ENCODE measurements around the gene PRSS16. TPM values are rescaled to one million over a fixed set of nuclear protein-coding genes. Genes with fewer than 3 reads are reported as not detected.

The PRSS16 gene
- total and polyA plus RNA-seq, 9 of the 15 experiments (the other 6 are each of a cell fraction or from before 2014, with no cell fraction given) = 4.5 to 21.3 (median 12.1) TPM

- TF ChIP-seq MEF2A (IDR thresholded peaks at IDR 0.05; ENCODE audit: control insufficient read depth, low read depth, low read length) (no peak), PCBP2 (IDR thresholded peaks at IDR 0.05; ENCODE audit: low read depth, low read length, poor library complexity, severe bottlenecking) (no peak), TAF9B (IDR thresholded peaks at IDR 0.05; ENCODE audit: partially characterized antibody) (peak; percentile 39), TFE3 (CRISPR knock-in tag; IDR thresholded peaks at IDR 0.05) (no peak), HES1 (IDR thresholded peaks at IDR 0.05; ENCODE audit: low read depth) (no peak), SRSF1 (IDR thresholded peaks at IDR 0.05; ENCODE audit: low read depth, low read length) (no peak), MEIS2 (IDR thresholded peaks at IDR 0.05; ENCODE audit: partially characterized antibody) (peak; percentile 85), BRCA1 (IDR thresholded peaks at IDR 0.05) (no peak), BRCA1 (CRISPR knock-in tag; IDR thresholded peaks at IDR 0.05) (no peak), ZNF124 (CRISPR knock-in tag; IDR thresholded peaks at IDR 0.05) (no peak), ZBTB5 (IDR thresholded peaks at IDR 0.05) (no peak), CHD4 (IDR thresholded peaks at IDR 0.05; ENCODE audit: insufficient read depth, insufficient replicate concordance, low read depth, low read length, poor library complexity, severe bottlenecking) (no peak), E2F4 (CRISPR knock-in tag; IDR thresholded peaks at IDR 0.05; ENCODE audit: low read depth) (no peak), MAFG (tag; conservative IDR thresholded peaks at IDR 0.05) (no peak), ZFX (CRISPR knock-in tag; IDR thresholded peaks at IDR 0.05) (no peak; the same call in 1 of the 2 replicates), BRD4 (IDR thresholded peaks at IDR 0.05) (no peak), FOXK2 (conservative IDR thresholded peaks at IDR 0.05 in 1 of 2, IDR thresholded peaks at IDR 0.05 in 1 of 2; ENCODE audit: low read depth in 2 of 2) (peak; percentile 67 to 83; a peak in 3 of 4 replicates), STAT6 (CRISPR knock-in tag; IDR thresholded peaks at IDR 0.05) (no peak), ZNF507 (tag; conservative IDR thresholded peaks at IDR 0.05) (no peak)
These were observed 48.7 kb downstream of the PRSS16 start (continued) for GRCh38 chr6:27296106-27296783.

Measured in K562 (cell line).